Measurements from ENCODE around the gene CRYAA.

Gene CRYAA

GRCh38 chr21:43204638-43205037, 35.8 kb downstream of the CRYAA start:
- no peak for DNase-seq

GRCh38 chr21:43206231-43207042, 37.6 kb downstream of the CRYAA start:
- DNase-seq: no peak

DNA sequence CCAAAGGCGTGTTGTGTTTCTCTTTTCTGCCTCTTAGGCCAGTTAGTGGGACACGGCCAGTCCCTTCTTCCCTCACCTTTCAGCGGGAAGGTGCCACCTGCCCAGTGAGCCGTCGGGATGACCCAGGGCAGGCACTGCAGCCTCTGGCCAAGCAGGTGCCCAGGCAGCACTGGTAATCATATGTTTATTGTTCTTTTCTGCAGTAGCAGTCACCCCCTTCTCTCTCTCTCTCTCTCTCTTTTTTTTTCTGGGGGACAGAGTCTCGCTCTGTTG, 38.2 kb downstream of the CRYAA start:
- no peak for DNase-seq

DNA sequence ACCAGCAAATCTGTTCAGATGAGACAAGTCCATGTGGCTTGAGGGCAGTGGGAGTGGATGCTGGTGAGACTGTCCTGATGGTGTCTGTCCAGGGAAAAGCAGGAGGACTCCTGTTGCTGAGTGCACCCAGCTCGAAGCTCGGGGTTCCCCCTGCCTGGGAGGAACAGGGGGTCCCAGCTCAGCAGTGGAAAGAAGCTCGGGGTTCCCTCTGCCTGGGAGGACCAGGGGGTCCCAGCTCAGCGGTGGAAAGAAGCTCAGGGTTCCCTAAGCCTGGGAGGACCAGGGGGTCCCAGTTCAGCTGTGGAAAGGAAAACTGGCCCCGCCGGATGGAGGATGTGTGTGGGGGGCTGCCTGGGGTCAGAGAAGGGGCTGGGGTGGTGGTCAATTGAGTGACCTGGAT, 39.1 kb downstream of the CRYAA start:
- no peak for DNase-seq

DNA sequence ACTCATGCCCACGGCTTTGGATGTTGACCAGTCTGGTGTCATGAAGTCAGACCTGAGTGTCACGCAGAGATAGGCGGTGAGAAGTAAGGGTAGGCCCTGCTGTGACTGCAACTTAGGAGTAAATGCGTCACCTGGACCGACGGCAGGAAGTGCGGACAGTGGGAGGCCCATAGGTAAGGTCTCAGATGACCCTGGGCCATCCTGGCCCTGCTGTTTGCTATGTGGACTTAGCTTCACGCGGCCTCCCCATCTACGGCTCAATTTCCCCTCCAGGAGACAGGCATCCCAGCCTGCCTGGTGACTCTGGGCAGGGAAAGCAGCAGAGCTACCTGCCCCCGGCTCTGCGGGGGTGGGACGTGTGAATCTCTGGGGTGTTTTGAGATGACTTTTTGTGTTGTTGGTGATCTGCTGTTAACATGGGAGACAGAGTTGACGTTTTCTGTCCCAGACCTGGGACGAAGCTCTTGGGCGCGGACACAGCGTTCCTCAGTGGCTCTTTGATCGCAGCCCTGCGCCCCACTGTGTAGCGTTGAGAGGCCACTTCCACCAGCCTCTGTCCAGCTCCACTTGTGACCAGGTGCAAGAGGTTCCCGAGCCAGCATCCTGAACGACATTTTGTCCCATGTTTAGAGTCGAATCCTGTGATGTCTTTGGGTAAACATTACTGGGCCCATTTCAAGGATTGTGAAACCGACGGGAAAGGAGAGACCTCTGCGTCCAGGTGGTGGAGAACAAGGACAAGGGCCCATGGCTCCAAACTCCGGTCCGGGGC, 39.9 kb downstream of the CRYAA start:
- no peak for DNase-seq

- DNase-seq: no peak
These were observed 41.0 kb downstream of the CRYAA start for GRCh38 chr21:43209575-43210453.

GRCh38 chr21:43210454-43211071, 41.8 kb downstream of the CRYAA start:
- no peak for DNase-seq

DNA sequence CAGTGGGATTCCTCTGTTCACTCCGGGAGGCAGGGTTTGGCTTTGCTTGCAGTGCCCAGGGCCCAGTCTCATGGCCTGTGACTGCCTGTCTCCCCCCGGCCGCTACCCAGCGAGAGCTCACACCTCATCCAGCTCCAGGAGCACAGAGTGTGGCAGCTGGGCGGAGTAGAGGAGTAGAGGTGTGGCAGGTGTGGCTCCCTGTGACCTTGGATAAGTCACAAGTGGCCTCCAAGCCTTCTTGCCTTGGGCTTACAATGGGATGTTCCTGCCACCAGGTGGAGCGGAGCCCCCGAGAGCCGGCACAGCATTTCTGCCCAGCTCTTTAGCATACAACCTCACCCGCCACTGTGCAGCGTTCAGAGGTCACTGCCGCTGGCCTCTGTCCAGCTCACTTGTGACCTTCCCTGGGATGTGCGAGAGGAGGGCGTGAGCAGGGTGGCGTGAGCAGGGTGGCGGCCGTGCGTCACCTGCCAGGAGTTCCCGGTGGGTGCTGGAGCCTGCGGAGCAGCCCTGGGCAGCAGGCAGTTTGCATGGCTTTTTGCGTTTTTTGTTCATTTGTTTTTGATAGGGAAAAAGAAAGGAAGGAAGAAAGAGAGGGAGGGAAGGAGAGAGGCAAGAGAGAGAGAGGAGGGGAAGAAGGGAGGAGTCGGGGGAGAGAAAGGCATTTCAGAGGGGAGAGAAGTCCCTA, 42.4 kb downstream of the CRYAA start:
- DNase-seq: no peak

- DNase-seq: no peak
These were observed 42.9 kb downstream of the CRYAA start for GRCh38 chr21:43211760-43212115.

Data from activated CD4-positive, alpha-beta T cell treated with anti-CD3 and anti-CD28 coated beads for 48 hours (primary cell).